ENCODE results near the gene IFNL4.
"Not testable (repeated sequence)": the region's sequence is repeated elsewhere in the genome, so short reads cannot be mapped to it uniquely, and the experiment has no call there.

Gene IFNL4

GRCh38 chr19:39219108-39219507, 29.5 kb downstream of the IFNL4 start:
- not testable (repeated sequence) for DNase-seq

DNA sequence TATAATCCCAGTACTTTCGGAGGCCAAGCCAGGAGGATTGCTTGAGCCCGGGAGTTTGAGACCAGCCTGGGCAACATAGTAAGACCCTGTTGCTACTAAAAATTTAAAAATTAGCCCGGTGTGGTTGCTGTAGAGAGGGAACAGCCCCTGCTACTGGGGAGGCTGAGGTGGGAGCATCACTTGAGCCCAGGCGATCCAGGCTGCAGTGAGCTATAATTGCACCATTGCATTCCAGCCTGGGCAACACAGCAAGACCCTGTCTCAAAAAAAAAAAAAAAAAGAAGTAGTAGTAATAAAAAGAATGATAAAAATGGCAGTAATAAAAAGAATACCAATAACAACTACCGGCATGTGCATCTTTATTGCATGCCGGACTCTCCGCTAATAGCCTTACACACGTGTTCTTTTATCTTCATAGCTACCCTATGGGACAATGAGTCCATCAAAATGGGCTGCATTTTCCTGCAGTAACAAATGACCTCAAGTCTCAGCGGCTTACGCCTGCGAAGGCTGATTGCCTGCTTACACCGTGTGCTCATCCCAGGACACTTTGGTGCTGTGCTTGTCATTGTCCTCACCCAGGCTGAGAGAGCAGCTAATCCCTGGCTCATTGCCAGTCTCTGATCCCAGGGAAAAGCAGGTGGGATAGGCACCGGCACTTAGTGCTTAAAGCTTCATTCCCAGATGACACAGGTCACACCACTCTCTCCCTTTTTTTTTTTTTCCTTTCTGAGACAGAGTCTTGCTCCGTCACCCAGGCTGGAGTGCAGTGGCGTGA, 30.2 kb downstream of the IFNL4 start:
- DNase-seq: no peak

DNA sequence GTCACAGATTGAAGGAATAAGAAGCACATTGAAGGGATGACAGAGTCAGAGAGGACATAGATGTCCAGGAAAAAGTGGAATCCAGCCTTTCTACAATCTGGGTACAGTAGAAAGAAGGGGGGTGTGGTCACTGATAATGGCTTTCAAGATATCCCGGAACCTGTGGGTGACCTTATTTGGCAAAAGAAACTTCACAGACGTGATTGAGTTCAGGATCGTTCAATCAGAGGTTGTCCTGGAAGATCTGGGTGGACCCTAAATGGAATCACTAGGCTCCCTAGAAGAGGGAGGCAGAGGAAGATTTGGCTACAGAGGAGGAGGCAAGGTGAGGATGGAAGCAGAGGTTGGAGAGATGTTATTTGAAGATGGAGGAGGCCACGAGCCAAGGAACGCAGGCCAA, 31.6 kb downstream of the IFNL4 start:
- no peak for DNase-seq

GRCh38 chr19:39215323-39215722, 33.3 kb downstream of the IFNL4 start:
- not testable (repeated sequence) for DNase-seq

GRCh38 chr19:39212375-39212742, 36.3 kb downstream of the IFNL4 start:
- DNase-seq: peak; percentile 64

GRCh38 chr19:39211731-39212374, 36.8 kb downstream of the IFNL4 start:
- DNase-seq: no peak

GRCh38 chr19:39209196-39209595, 39.5 kb downstream of the IFNL4 start:
- DNase-seq: no peak

DNA sequence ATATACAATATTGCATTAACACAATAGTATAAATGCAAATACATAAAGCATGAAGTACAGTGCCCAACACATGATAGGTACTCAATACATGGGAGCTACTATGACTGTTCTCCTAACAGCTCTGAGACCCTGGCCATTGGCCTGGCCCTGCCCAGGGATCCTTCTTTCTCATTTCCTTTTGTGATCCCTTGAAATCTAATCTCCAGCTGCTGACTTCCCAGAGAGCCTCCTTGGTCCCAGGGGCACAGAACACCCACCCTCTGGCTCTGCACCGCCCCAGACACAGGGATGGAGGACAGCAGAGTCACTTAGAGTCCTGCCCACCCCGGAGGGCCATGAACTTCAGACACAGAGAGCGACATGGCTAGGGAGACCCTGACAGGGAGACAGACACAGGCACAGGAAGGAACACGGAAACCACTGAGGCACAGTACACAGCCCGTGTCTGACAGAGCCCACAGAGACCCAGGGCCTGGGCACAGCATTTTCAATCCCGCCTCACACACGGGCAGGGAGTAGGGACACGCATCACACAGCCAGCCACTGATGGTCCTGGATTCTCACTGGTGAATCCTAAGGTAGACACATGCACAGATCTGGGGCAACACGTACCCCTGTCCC, 40.4 kb downstream of the IFNL4 start:
- DNase-seq: no peak

- DNase-seq: no peak
Observed at GRCh38 chr19:39207293-39207836, 41.3 kb downstream of the IFNL4 start.

GRCh38 chr19:39206122-39206521, 42.5 kb downstream of the IFNL4 start:
- no peak for DNase-seq

DNA sequence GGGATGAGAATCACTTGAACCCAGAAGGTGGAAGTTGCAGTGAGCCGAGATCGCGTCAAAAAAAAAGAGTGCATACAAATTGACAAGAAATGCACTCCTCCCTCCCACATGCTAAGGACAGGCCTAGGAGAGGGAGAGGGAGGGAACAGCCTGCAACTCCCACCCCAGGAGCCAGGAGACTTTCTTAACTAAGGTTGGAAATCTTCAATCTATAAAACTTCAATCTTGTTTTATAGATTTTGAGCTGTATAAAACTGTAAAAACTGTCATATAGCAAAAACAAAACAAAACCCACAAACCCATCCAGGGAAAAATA, 43.2 kb downstream of the IFNL4 start:
- DNase-seq: no peak

- DNase-seq: no peak
Observed at GRCh38 chr19:39203372-39204341, 45.0 kb downstream of the IFNL4 start, which contains the start of gene SYCN. Gene SYCN, minus strand, starts transcription at chr19:39204263. Its CDS starts 9 bp downstream, at chr19:39204254.

- no peak for DNase-seq
Observed at GRCh38 chr19:39202998-39203355, 45.7 kb downstream of the IFNL4 start.

DNA sequence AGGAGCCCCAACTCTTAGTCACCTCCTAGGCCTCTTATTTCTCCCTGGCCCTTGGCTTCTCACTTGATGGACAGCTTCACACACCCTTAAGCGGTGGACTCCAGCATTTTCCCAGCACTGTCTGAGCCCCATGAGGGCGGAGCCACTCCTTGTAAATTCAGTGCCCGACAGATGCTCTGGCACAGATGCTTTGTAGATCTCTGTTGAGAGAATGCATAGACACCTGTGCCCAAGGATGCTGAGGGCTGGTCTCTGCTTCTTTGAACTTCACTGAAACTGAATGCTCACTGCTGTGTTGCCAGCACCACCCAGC, 47.9 kb downstream of the IFNL4 start:
- no peak for DNase-seq

GRCh38 chr19:39200066-39200802, 48.4 kb downstream of the IFNL4 start:
- no peak for DNase-seq

- DNase-seq: no peak
Observed at GRCh38 chr19:39199025-39199424, 49.6 kb downstream of the IFNL4 start.

DNA sequence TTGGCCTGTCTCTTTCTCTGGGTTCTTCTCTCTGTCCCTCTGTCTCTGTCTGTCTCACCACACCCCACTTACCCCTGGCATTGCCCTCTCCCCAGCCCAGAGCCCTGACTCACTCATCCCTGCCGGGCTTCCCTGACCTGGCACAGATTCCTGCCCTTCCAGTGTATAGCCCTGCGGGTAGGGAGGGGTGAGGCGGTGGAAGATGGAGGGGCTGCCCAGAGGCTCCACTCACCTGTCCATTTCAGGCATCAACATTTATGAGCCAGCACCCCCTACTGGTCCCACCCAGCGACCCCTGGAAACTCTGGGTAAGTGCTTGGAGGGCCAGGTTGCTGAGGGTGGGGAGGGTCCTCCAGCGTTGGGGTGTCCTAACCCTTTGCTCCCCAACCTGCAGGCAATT, 50.8 kb downstream of the IFNL4 start:
- no peak for DNase-seq

DNA sequence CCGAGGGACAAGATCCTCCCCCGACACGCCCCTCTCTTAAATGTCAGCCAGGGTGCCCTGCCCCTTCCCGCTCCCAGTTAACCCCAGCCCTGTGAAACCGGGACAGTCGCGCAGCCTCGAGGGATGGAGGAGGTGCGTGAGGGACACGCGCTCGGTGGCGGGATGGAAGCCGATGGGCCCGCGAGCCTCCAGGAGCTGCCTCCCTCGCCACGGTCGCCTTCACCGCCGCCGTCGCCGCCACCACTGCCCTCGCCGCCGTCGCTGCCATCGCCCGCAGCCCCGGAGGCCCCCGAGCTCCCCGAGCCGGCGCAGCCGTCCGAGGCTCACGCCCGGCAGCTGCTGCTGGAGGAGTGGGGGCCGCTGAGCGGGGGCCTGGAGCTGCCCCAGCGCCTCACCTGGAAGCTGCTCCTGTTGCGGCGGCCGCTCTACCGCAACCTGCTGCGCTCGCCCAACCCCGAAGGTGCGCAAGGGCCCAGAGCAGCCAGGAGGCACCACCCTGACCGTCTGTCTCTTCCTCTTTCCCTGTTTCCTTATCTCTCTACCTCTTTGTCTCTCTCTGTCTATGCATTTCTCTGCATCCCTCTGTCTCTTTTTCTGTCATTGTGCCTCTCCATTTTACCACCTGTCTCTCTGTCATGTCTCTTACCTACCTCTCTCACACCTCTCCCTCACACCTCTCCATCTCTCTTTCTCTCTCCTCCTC, 51.6 kb downstream of the IFNL4 start, which contains the start of gene NCCRP1:
Gene NCCRP1, plus strand, starts transcription at position 105 of the 703 bp plus-strand sequence. Its CDS starts 19 bp downstream, at position 124.
- peak; percentile 31 for DNase-seq

- no peak for DNase-seq
Observed at GRCh38 chr19:39196320-39196719, 52.3 kb downstream of the IFNL4 start.
